ENCODE measurements around the gene NIPAL3. TPM values are rescaled to one million over a fixed set of nuclear protein-coding genes. Genes with fewer than 3 reads are reported as not detected.
"Not testable (repeated sequence)": the region's sequence is repeated elsewhere in the genome, so short reads cannot be mapped to it uniquely, and the experiment has no call there.

NIPAL3 gene
- total RNA-seq, 1 experiment from 2014 or later = 20.4 TPM

- no peak for DNase-seq (ENCODE audit: low read depth, low spot score)
- in situ Hi-C loops (cut with HindIII; ENCODE audit: low pct_unique_long_range_greater_than_20kb, low sequenced_read_pairs) = no loop called here
These were observed 53.2 kb downstream of the NIPAL3 start for GRCh38 chr1:24468685-24469316.

- no peak for DNase-seq (ENCODE audit: low read depth, low spot score)
- in situ Hi-C loops (cut with HindIII; ENCODE audit: low pct_unique_long_range_greater_than_20kb, low sequenced_read_pairs) = no loop called here
These were observed 55.0 kb downstream of the NIPAL3 start for GRCh38 chr1:24470592-24470991.

- DNase-seq (ENCODE audit: low read depth, low spot score) = no peak
- in situ Hi-C loops (cut with HindIII; ENCODE audit: low pct_unique_long_range_greater_than_20kb, low sequenced_read_pairs) = no loop called here
These were observed 57.1 kb downstream of the NIPAL3 start for GRCh38 chr1:24472527-24473251.

GRCh38 chr1:24474193-24474592, 58.6 kb downstream of the NIPAL3 start:
- no peak for DNase-seq (ENCODE audit: low read depth, low spot score)
- in situ Hi-C loops (cut with HindIII; ENCODE audit: low pct_unique_long_range_greater_than_20kb, low sequenced_read_pairs) = no loop called here

- in situ Hi-C loops (cut with HindIII; ENCODE audit: low pct_unique_long_range_greater_than_20kb, low sequenced_read_pairs) = no loop called here
- no peak for DNase-seq (ENCODE audit: low read depth, low spot score)
These were observed 60.1 kb downstream of the NIPAL3 start for GRCh38 chr1:24475700-24476099.

GRCh38 chr1:24476571-24476970, 61.0 kb downstream of the NIPAL3 start:
- no peak for DNase-seq (ENCODE audit: low read depth, low spot score)
- in situ Hi-C loops (cut with HindIII; ENCODE audit: low pct_unique_long_range_greater_than_20kb, low sequenced_read_pairs) = no loop called here

GRCh38 chr1:24477309-24477708, 61.7 kb downstream of the NIPAL3 start:
- no peak for DNase-seq (ENCODE audit: low read depth, low spot score)
- in situ Hi-C loops (cut with HindIII; ENCODE audit: low pct_unique_long_range_greater_than_20kb, low sequenced_read_pairs) = no loop called here

GRCh38 chr1:24481101-24481500, 65.5 kb downstream of the NIPAL3 start:
- no peak for DNase-seq (ENCODE audit: low read depth, low spot score)

GRCh38 chr1:24481843-24482610, 66.4 kb downstream of the NIPAL3 start:
- no peak for DNase-seq (ENCODE audit: low read depth, low spot score)
- in situ Hi-C loops (cut with HindIII; ENCODE audit: low pct_unique_long_range_greater_than_20kb, low sequenced_read_pairs) = no loop called here

More at GRCh38 chr1:24481101-24481500, 65.5 kb downstream of the NIPAL3 start:
- in situ Hi-C loops (cut with HindIII; ENCODE audit: low pct_unique_long_range_greater_than_20kb, low sequenced_read_pairs) = no loop called here

GRCh38 chr1:24483441-24483840, 67.8 kb downstream of the NIPAL3 start:
- DNase-seq (ENCODE audit: low read depth, low spot score) = no peak
- in situ Hi-C loops (cut with HindIII; ENCODE audit: low pct_unique_long_range_greater_than_20kb, low sequenced_read_pairs) = no loop called here

GRCh38 chr1:24484199-24484598, 68.6 kb downstream of the NIPAL3 start:
- no peak for DNase-seq (ENCODE audit: low read depth, low spot score)

GRCh38 chr1:24486331-24487065, 70.9 kb downstream of the NIPAL3 start:
- in situ Hi-C loops (cut with HindIII; ENCODE audit: low pct_unique_long_range_greater_than_20kb, low sequenced_read_pairs) = no loop called here
- no peak for DNase-seq (ENCODE audit: low read depth, low spot score)

More at GRCh38 chr1:24484199-24484598, 68.6 kb downstream of the NIPAL3 start:
- in situ Hi-C loops (cut with HindIII; ENCODE audit: low pct_unique_long_range_greater_than_20kb, low sequenced_read_pairs) = no loop called here

GRCh38 chr1:24487455-24487854, 71.9 kb downstream of the NIPAL3 start:
- in situ Hi-C loops (cut with HindIII; ENCODE audit: low pct_unique_long_range_greater_than_20kb, low sequenced_read_pairs) = no loop called here
- DNase-seq (ENCODE audit: low read depth, low spot score) = no peak

GRCh38 chr1:24488159-24488558, 72.6 kb downstream of the NIPAL3 start:
- in situ Hi-C loops (cut with HindIII; ENCODE audit: low pct_unique_long_range_greater_than_20kb, low sequenced_read_pairs); DNase-seq (ENCODE audit: low read depth, low spot score): not testable (repeated sequence)

GRCh38 chr1:24489674-24490073, 74.1 kb downstream of the NIPAL3 start:
- in situ Hi-C loops (cut with HindIII; ENCODE audit: low pct_unique_long_range_greater_than_20kb, low sequenced_read_pairs) = no loop called here
- no peak for DNase-seq (ENCODE audit: low read depth, low spot score)

GRCh38 chr1:24490101-24490781, 74.6 kb downstream of the NIPAL3 start:
- in situ Hi-C loops (cut with HindIII; ENCODE audit: low pct_unique_long_range_greater_than_20kb, low sequenced_read_pairs) = no loop called here
- DNase-seq (ENCODE audit: low read depth, low spot score) = no peak

- no peak for DNase-seq (ENCODE audit: low read depth, low spot score)
- in situ Hi-C loops (cut with HindIII; ENCODE audit: low pct_unique_long_range_greater_than_20kb, low sequenced_read_pairs) = no loop called here
These were observed 76.2 kb downstream of the NIPAL3 start for GRCh38 chr1:24491577-24492360.
